ENCODE results near the gene PPME1.

PPME1 gene

GRCh38 chr11:74182635-74183034, 11.5 kb downstream of the PPME1 start:
- TF ChIP-seq SUZ12 (IDR thresholded peaks at IDR 0.05) (no peak), FOXM1 (IDR thresholded peaks at IDR 0.05; ENCODE audit: borderline replicate concordance) (no peak), FOXK2 (IDR thresholded peaks at IDR 0.05) (no peak), BHLHE40 (IDR thresholded peaks at IDR 0.05; ENCODE audit: borderline replicate concordance) (no peak), PKNOX1 (IDR thresholded peaks at IDR 0.05) (no peak), ZNF384 (IDR thresholded peaks at IDR 0.05) (no peak), ARNT (IDR thresholded peaks at IDR 0.05) (no peak)
- ChIA-PET POLR2A (no interaction called here), CTCF (no interaction called here)
- no peak for DNase-seq (ENCODE audit: extremely low spot score)

GRCh38 chr11:74185285-74185684, 14.2 kb downstream of the PPME1 start:
- no peak for DNase-seq (ENCODE audit: extremely low spot score)
- CTCF ChIA-PET: no interaction called here
- POLR2A ChIA-PET: interaction anchor here (1.0 kb wide), 1 partner anchor 14 kb away, joined by 4 read pairs; the partner anchor contains the start of genes C2CD3 and PPME1
- TF ChIP-seq PKNOX1 (IDR thresholded peaks at IDR 0.05) (no peak), HDGF (IDR thresholded peaks at IDR 0.05; ENCODE audit: borderline replicate concordance) (no peak), TARDBP (IDR thresholded peaks at IDR 0.05) (no peak), FOXM1 (IDR thresholded peaks at IDR 0.05; ENCODE audit: borderline replicate concordance) (no peak), SUZ12 (IDR thresholded peaks at IDR 0.05) (no peak), BHLHE40 (IDR thresholded peaks at IDR 0.05; ENCODE audit: borderline replicate concordance) (no peak), FOXK2 (IDR thresholded peaks at IDR 0.05) (no peak), CTBP1 (IDR thresholded peaks at IDR 0.05; ENCODE audit: borderline replicate concordance) (no peak), ELF4 (IDR thresholded peaks at IDR 0.05) (no peak)

GRCh38 chr11:74185695-74186094, 14.6 kb downstream of the PPME1 start:
- POLR2A ChIA-PET: interaction anchor here (1.0 kb wide), 1 partner anchor 14 kb away, joined by 4 read pairs; the partner anchor contains the start of genes C2CD3 and PPME1
- DNase-seq (ENCODE audit: extremely low spot score): no peak
- CTCF ChIA-PET: no interaction called here
- no peak for TF ChIP-seq TARDBP (IDR thresholded peaks at IDR 0.05)
- no peak for TF ChIP-seq BHLHE40 (IDR thresholded peaks at IDR 0.05; ENCODE audit: borderline replicate concordance)
- no peak for TF ChIP-seq ZNF384 (IDR thresholded peaks at IDR 0.05)
- TF ChIP-seq FOXA1 (IDR thresholded peaks at IDR 0.05): no peak
- TF ChIP-seq PKNOX1 (IDR thresholded peaks at IDR 0.05): no peak
- no peak for TF ChIP-seq SUZ12 (IDR thresholded peaks at IDR 0.05)
- no peak for TF ChIP-seq SP1 (IDR thresholded peaks at IDR 0.05)
- no peak for TF ChIP-seq FOXK2 (IDR thresholded peaks at IDR 0.05)
- no peak for TF ChIP-seq FOXM1 (IDR thresholded peaks at IDR 0.05; ENCODE audit: borderline replicate concordance)
- no peak for TF ChIP-seq LEF1 (IDR thresholded peaks at IDR 0.05; ENCODE audit: borderline replicate concordance)
- no peak for TF ChIP-seq L3MBTL2 (conservative IDR thresholded peaks at IDR 0.05)
- TF ChIP-seq NFRKB (IDR thresholded peaks at IDR 0.05): no peak
- no peak for TF ChIP-seq ARNT (IDR thresholded peaks at IDR 0.05)

- DNase-seq (ENCODE audit: extremely low spot score): no peak
- no peak for TF ChIP-seq HDGF (IDR thresholded peaks at IDR 0.05; ENCODE audit: borderline replicate concordance)
- POLR2A ChIA-PET: no interaction called here
- CTCF ChIA-PET: no interaction called here
Observed at GRCh38 chr11:74195828-74196227, 24.7 kb downstream of the PPME1 start.

GRCh38 chr11:74196781-74197486, 25.8 kb downstream of the PPME1 start:
- no peak for DNase-seq (ENCODE audit: extremely low spot score)
- CTCF ChIA-PET: interaction anchor here (0.6 kb wide), 1 partner anchor 198 kb away, joined by 3 read pairs; no protein-coding TSS in a partner anchor
- TF ChIP-seq SUZ12 (IDR thresholded peaks at IDR 0.05) (no peak), FOXK2 (IDR thresholded peaks at IDR 0.05) (no peak), PKNOX1 (IDR thresholded peaks at IDR 0.05) (no peak), SP1 (IDR thresholded peaks at IDR 0.05) (no peak), TARDBP (IDR thresholded peaks at IDR 0.05) (no peak), CTBP1 (IDR thresholded peaks at IDR 0.05; ENCODE audit: borderline replicate concordance) (no peak), NFRKB (IDR thresholded peaks at IDR 0.05) (no peak), HDGF (IDR thresholded peaks at IDR 0.05; ENCODE audit: borderline replicate concordance) (no peak), L3MBTL2 (conservative IDR thresholded peaks at IDR 0.05) (no peak), ZNF384 (IDR thresholded peaks at IDR 0.05) (no peak), BHLHE40 (IDR thresholded peaks at IDR 0.05; ENCODE audit: borderline replicate concordance) (no peak), FOXM1 (IDR thresholded peaks at IDR 0.05; ENCODE audit: borderline replicate concordance) (no peak), FOXA1 (IDR thresholded peaks at IDR 0.05) (no peak), LEF1 (IDR thresholded peaks at IDR 0.05; ENCODE audit: borderline replicate concordance) (no peak)
- POLR2A ChIA-PET: no interaction called here

GRCh38 chr11:74203966-74204365, 32.9 kb downstream of the PPME1 start:
- no peak for DNase-seq (ENCODE audit: extremely low spot score)
- ChIA-PET POLR2A (no interaction called here), CTCF (no interaction called here)
- no peak for TF ChIP-seq ARNT (IDR thresholded peaks at IDR 0.05)
- TF ChIP-seq FOXM1 (IDR thresholded peaks at IDR 0.05; ENCODE audit: borderline replicate concordance): no peak
- no peak for TF ChIP-seq FOXA1 (IDR thresholded peaks at IDR 0.05)
- TF ChIP-seq ZNF384 (IDR thresholded peaks at IDR 0.05): no peak
- TF ChIP-seq NFRKB (IDR thresholded peaks at IDR 0.05): no peak
- no peak for TF ChIP-seq PKNOX1 (IDR thresholded peaks at IDR 0.05)
- TF ChIP-seq TARDBP (IDR thresholded peaks at IDR 0.05): no peak
- no peak for TF ChIP-seq SUZ12 (IDR thresholded peaks at IDR 0.05)
- no peak for TF ChIP-seq ELF4 (IDR thresholded peaks at IDR 0.05)
- no peak for TF ChIP-seq HDGF (IDR thresholded peaks at IDR 0.05; ENCODE audit: borderline replicate concordance)
- TF ChIP-seq CTBP1 (IDR thresholded peaks at IDR 0.05; ENCODE audit: borderline replicate concordance): no peak
- TF ChIP-seq LEF1 (IDR thresholded peaks at IDR 0.05; ENCODE audit: borderline replicate concordance): no peak
- no peak for TF ChIP-seq SP1 (IDR thresholded peaks at IDR 0.05)
- TF ChIP-seq BHLHE40 (IDR thresholded peaks at IDR 0.05; ENCODE audit: borderline replicate concordance): no peak
- no peak for TF ChIP-seq FOXK2 (IDR thresholded peaks at IDR 0.05)
- TF ChIP-seq L3MBTL2 (conservative IDR thresholded peaks at IDR 0.05): no peak
